ENCODE results near the gene PRKCE. TPM values are rescaled to one million over a fixed set of nuclear protein-coding genes. Genes with fewer than 3 reads are reported as not detected.

The PRKCE gene
- total and polyA plus RNA-seq, 2 experiments from 2014 or later: 13.2 to 19.2 TPM

DNA sequence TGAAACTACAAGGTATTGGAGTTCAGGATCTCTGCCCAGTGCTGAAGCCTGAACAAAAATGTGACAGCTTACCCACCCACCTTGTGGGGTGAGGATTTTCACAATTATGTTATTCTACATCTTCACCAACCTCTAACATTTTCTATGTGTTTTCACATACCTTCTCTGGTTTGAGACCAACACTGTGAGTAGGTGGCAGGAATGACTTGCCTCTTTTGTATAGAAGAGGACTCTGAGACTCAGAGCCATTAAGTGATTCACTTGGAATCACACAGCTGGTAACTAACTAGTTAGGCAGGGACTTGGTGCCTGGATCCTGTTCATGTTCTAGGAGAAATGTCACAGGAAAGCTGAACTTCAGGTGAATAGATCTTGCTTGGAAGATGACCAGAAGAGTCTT is 25.7 kb upstream of the PRKCE start:
- Histone ChIP-seq H3K36me3 (no peaks in the 10 kb centered on the region), H3K4me1 (ENCODE audit: low read depth) (no peaks in the 10 kb centered on the region), H3K27me3 (no peaks in the 10 kb centered on the region), H3K27ac (no peak overlapping the region), H3K4me3 (no peak overlapping the region), H3K9me3 (ENCODE audit: low read depth) (no peaks in the 10 kb centered on the region)
- TF ChIP-seq, protein P1, sequence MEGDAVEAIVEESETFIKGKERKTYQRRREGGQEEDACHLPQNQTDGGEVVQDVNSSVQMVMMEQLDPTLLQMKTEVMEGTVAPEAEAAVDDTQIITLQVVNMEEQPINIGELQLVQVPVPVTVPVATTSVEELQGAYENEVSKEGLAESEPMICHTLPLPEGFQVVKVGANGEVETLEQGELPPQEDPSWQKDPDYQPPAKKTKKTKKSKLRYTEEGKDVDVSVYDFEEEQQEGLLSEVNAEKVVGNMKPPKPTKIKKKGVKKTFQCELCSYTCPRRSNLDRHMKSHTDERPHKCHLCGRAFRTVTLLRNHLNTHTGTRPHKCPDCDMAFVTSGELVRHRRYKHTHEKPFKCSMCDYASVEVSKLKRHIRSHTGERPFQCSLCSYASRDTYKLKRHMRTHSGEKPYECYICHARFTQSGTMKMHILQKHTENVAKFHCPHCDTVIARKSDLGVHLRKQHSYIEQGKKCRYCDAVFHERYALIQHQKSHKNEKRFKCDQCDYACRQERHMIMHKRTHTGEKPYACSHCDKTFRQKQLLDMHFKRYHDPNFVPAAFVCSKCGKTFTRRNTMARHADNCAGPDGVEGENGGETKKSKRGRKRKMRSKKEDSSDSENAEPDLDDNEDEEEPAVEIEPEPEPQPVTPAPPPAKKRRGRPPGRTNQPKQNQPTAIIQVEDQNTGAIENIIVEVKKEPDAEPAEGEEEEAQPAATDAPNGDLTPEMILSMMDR (IDR thresholded peaks at IDR 0.05; ENCODE audit: low read depth, low read length): no peak
- DNase-seq (ENCODE audit: low read depth in 1 of 2, low spot score in 1 of 2): no peak

DNA sequence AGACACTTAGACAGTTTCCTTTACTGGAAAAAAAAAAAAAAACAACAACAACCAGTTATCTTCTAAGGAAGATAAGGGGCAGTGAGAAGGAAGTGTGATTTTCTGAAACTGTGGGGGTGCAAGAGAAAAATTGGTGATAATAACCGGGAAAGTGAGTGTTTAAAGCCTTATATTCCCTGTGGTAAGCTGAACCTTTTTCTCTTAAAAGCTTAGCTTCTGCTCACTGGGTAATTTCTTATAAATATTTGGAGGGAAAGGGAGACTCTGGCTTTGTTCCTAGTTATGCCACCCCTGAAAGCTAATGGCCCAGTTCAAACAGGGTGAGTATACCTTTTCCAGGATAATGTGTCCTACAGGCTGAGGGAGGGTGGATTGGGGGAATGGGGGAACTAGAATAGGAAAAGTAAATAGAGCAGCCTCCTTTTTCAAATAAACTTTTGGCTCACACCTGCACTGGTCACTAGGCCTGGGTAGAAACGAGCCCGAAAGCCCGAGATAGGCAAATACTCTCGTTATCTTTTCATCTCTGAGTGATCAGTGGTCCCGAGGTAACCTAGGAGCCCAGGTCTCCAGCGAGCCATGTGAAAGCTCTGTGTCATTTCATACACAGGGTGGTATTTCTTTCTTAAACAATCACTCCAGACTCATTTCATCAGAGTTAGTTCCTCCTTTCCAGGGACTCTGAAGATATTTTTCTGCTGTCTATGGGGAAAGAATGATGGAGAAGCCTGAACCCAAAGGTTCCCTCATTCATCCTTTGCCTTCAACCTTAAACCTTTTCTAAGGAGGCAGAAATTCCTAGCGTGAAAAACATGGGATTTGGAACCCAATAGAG is 24.9 kb upstream of the PRKCE start:
- no peaks in the 10 kb centered on the region for H3K4me1 ChIP-seq (ENCODE audit: low read depth)
- no peak overlapping the region for H3K27ac ChIP-seq
- DNase-seq (ENCODE audit: low read depth in 1 of 2, low spot score in 1 of 2): no peak
- no peaks in the 10 kb centered on the region for H3K27me3 ChIP-seq
- no peaks in the 10 kb centered on the region for H3K9me3 ChIP-seq (ENCODE audit: low read depth)
- no peaks in the 10 kb centered on the region for H3K36me3 ChIP-seq
- no peak overlapping the region for H3K4me3 ChIP-seq
- TF ChIP-seq, protein P1 (IDR thresholded peaks at IDR 0.05; ENCODE audit: low read depth, low read length): no peak

DNA sequence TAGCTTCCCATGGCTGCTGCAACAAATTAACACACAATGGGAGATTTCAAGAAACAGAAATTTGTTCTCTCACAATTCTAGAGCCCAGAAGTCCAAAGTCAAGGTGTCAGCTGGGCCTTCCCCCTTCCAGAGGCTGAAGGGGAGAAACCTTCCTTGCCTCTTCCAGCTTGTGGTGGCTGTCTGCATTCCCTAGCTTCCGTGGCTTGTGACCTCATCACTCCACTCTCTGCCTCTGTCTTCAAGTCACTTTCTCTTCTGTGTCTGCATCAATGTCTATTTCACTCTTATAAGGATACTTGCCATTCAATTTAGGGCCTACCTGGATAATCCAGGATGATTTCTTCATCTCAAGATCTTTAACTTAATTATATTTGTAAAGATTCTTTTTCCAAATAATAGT is 23.6 kb upstream of the PRKCE start:
- TF ChIP-seq, protein P1 (IDR thresholded peaks at IDR 0.05; ENCODE audit: low read depth, low read length): no peak
- H3K4me1 ChIP-seq (ENCODE audit: low read depth): no peaks in the 10 kb centered on the region
- no peak overlapping the region for H3K27ac ChIP-seq
- DNase-seq (ENCODE audit: low read depth in 1 of 2, low spot score in 1 of 2): no peak
- H3K27me3 ChIP-seq: no peaks in the 10 kb centered on the region
- H3K9me3 ChIP-seq (ENCODE audit: low read depth): no peaks in the 10 kb centered on the region
- H3K36me3 ChIP-seq: no peaks in the 10 kb centered on the region
- H3K4me3 ChIP-seq: no peak overlapping the region

DNA sequence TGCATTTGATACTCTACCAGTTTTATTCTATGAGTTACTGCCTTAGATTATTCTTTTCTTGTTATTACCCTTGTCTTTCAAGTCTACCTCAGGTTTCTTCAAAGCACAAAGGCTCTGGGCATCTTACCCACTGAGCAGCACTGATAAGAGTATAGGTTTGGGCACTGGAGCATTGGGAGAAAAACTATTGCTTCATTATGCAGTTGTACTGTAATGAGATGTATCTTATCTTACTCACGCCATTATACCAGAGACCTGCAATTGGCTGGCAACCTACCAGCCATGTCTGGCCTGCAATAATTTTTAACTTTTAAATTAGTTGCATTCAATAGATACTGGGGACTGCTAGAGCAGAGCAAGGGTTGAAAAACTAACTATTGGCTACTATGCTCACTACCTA is 21.5 kb upstream of the PRKCE start:
- TF ChIP-seq, protein P1 (IDR thresholded peaks at IDR 0.05; ENCODE audit: low read depth, low read length): no peak
- no peak for DNase-seq (ENCODE audit: low read depth in 1 of 2, low spot score in 1 of 2)
- H3K4me3 ChIP-seq: no peak overlapping the region
- no peaks in the 10 kb centered on the region for H3K4me1 ChIP-seq (ENCODE audit: low read depth)
- no peaks in the 10 kb centered on the region for H3K36me3 ChIP-seq
- H3K27ac ChIP-seq: no peak overlapping the region
- H3K27me3 ChIP-seq: no peaks in the 10 kb centered on the region
- H3K9me3 ChIP-seq (ENCODE audit: low read depth): no peaks in the 10 kb centered on the region

DNA sequence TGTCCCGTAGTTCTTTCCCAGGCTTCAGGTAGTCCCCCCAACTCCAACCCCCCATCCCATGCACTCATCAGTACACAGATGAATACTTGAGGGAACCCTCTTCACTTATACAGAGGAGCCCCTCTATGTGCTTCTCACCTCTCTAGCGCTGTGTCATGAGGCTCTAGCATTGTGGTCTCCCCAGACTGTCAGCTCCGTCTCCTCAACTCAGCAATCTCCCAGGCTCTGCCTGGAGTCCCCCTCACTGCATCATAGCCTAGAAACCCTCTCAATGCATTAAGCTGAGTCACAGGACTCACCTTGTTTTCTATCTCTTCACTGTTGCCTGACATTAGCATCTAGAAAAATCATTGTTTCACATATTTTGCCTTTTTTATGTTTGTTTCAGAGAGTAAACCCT is 20.2 kb upstream of the PRKCE start:
- DNase-seq (ENCODE audit: low read depth in 1 of 2, low spot score in 1 of 2): no peak
- TF ChIP-seq, protein P1 (IDR thresholded peaks at IDR 0.05; ENCODE audit: low read depth, low read length): no peak
- H3K4me1 ChIP-seq (ENCODE audit: low read depth): no peaks in the 10 kb centered on the region
- no peaks in the 10 kb centered on the region for H3K27me3 ChIP-seq
- H3K4me3 ChIP-seq: no peak overlapping the region
- H3K36me3 ChIP-seq: no peaks in the 10 kb centered on the region
- H3K9me3 ChIP-seq (ENCODE audit: low read depth): no peaks in the 10 kb centered on the region
- H3K27ac ChIP-seq: no peak overlapping the region
